Islet of Langerhans (tissue), 1 donor: ENCODE measurements around the gene PLCL2.
"Not testable (repeated sequence)": the region's sequence is repeated elsewhere in the genome, so short reads cannot be mapped to it uniquely, and the experiment has no call there.

Source experiments
- FAIRE-seq: peaks from one replicate; lab custom pipeline; 2011; peaks lifted over from hg19 to GRCh38; lab: Jason Lieb, UNC

Gene PLCL2

GRCh38 chr3:16917256-16917935 lies 32.6 kb downstream of the PLCL2 start:
- FAIRE-seq: no peak

- peak; percentile 38 for FAIRE-seq
These were observed 33.4 kb downstream of the PLCL2 start for GRCh38 chr3:16917980-16918682.

GRCh38 chr3:16918683-16919025 lies 33.9 kb downstream of the PLCL2 start:
- no peak for FAIRE-seq

- no peak for FAIRE-seq
These were observed 38.4 kb downstream of the PLCL2 start for GRCh38 chr3:16923112-16923511.

GRCh38 chr3:16927485-16927884 lies 42.7 kb downstream of the PLCL2 start:
- no peak for FAIRE-seq

GRCh38 chr3:16928386-16929132 lies 43.8 kb downstream of the PLCL2 start:
- FAIRE-seq: no peak

GRCh38 chr3:16929311-16929710 lies 44.6 kb downstream of the PLCL2 start:
- FAIRE-seq: no peak

- no peak for FAIRE-seq
These were observed 48.1 kb downstream of the PLCL2 start for GRCh38 chr3:16932877-16933276.

- peak; percentile 49 for FAIRE-seq
These were observed 51.0 kb downstream of the PLCL2 start for GRCh38 chr3:16935781-16936180.

- FAIRE-seq: no peak
These were observed 51.5 kb downstream of the PLCL2 start for GRCh38 chr3:16936233-16936632.

GRCh38 chr3:16936676-16937230 lies 52.0 kb downstream of the PLCL2 start:
- FAIRE-seq: peak; percentile 77

GRCh38 chr3:16937326-16937845 lies 52.6 kb downstream of the PLCL2 start:
- FAIRE-seq: no peak

GRCh38 chr3:16940769-16941700 lies 56.3 kb downstream of the PLCL2 start:
- no peak for FAIRE-seq

GRCh38 chr3:16942955-16943354 lies 58.2 kb downstream of the PLCL2 start:
- FAIRE-seq: peak; percentile 51

- FAIRE-seq: no peak
These were observed 59.1 kb downstream of the PLCL2 start for GRCh38 chr3:16943857-16944256.

GRCh38 chr3:16944356-16944755 lies 59.6 kb downstream of the PLCL2 start:
- no peak for FAIRE-seq

- FAIRE-seq: no peak
These were observed 60.6 kb downstream of the PLCL2 start for GRCh38 chr3:16945330-16945729.

GRCh38 chr3:16950282-16950681 lies 65.5 kb downstream of the PLCL2 start:
- no peak for FAIRE-seq

GRCh38 chr3:16950845-16951244 lies 66.1 kb downstream of the PLCL2 start:
- no peak for FAIRE-seq

- not testable (repeated sequence) for FAIRE-seq
These were observed 73.1 kb downstream of the PLCL2 start for GRCh38 chr3:16957852-16958251.

GRCh38 chr3:16960125-16960524 lies 75.4 kb downstream of the PLCL2 start:
- no peak for FAIRE-seq
